ENCODE measurements around the gene TUBA1C. TPM values are rescaled to one million over a fixed set of nuclear protein-coding genes. Genes with fewer than 3 reads are reported as not detected.

TUBA1C gene
- total and polyA plus RNA-seq, 9 of the 15 experiments (the other 6 are each of a cell fraction or from before 2014, with no cell fraction given) = 755 to 3,012 (median 914) TPM

DNA sequence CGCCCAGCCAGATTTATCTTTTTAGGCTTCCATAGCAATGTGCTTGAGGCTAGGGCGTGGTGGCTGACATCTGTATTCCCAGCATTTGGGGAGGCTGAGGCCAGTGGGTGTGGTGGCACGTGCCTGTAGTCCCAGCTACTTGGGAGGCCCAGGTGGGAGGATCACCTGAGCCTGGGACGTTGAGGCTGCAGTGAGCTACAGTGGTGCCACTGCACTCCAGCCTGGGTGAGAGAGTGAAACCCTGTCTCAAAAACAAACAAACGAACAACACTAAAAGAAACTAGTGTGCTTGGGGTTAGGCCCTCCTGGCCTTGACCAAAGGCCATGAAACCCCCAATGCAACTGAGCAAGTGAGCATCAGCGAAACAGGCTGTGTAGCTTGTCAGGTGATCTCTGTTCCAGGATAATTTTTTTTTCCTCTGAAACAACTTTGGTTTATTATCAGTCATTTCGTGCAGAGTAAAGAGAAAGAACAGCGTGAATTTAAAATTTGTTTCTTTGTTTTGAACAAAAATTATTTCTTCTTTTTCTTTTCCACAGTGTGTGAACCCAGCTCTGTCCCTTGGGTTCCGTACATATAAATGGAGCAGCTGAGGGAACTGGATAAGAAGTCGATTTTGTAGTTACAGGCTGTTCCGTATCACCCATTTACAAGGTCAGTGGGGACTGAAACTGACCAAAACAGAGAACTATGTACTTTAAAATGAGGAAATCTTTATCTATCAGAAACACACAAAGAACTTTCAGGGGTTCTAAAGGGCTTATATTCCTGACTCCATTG is 8.8 kb upstream of the TUBA1C start (continued):
- TF ChIP-seq ZNF165 (CRISPR knock-in tag; IDR thresholded peaks at IDR 0.05; ENCODE audit: borderline replicate concordance) (no peak), TAL1 (IDR thresholded peaks at IDR 0.05) (peak; percentile 41), CBFA2T3 (IDR thresholded peaks at IDR 0.05) (peak; percentile 57; the same call in 1 of the 2 replicates), DPF2 (IDR thresholded peaks at IDR 0.05) (no peak), HCFC1 (IDR thresholded peaks at IDR 0.05; ENCODE audit: low read depth, low read length) (no peak), HDAC1 (IDR thresholded peaks at IDR 0.05) (no peak), YBX1 (IDR thresholded peaks at IDR 0.05) (no peak), SMAD2 (IDR thresholded peaks at IDR 0.05; ENCODE audit: low read depth, low read length) (no peak), PYGO2 (tag; IDR thresholded peaks at IDR 0.05) (no peak), JUND (IDR thresholded peaks at IDR 0.05; ENCODE audit: borderline replicate concordance, low read depth, low read length) (peak; percentile 13; the same call in 1 of the 2 replicates), JUND (tag; IDR thresholded peaks at IDR 0.05; ENCODE audit: borderline replicate concordance, low read depth, low read length) (no peak), PTRF (tag; IDR thresholded peaks at IDR 0.05) (no peak), MYNN (IDR thresholded peaks at IDR 0.05) (no peak), MYNN (CRISPR knock-in tag; IDR thresholded peaks at IDR 0.05) (no peak), FOXA3 (CRISPR knock-in tag; conservative IDR thresholded peaks at IDR 0.05 in 1 of 2, IDR thresholded peaks at IDR 0.05 in 1 of 2) (no peak)
- TF ChIP-seq, protein P1, sequence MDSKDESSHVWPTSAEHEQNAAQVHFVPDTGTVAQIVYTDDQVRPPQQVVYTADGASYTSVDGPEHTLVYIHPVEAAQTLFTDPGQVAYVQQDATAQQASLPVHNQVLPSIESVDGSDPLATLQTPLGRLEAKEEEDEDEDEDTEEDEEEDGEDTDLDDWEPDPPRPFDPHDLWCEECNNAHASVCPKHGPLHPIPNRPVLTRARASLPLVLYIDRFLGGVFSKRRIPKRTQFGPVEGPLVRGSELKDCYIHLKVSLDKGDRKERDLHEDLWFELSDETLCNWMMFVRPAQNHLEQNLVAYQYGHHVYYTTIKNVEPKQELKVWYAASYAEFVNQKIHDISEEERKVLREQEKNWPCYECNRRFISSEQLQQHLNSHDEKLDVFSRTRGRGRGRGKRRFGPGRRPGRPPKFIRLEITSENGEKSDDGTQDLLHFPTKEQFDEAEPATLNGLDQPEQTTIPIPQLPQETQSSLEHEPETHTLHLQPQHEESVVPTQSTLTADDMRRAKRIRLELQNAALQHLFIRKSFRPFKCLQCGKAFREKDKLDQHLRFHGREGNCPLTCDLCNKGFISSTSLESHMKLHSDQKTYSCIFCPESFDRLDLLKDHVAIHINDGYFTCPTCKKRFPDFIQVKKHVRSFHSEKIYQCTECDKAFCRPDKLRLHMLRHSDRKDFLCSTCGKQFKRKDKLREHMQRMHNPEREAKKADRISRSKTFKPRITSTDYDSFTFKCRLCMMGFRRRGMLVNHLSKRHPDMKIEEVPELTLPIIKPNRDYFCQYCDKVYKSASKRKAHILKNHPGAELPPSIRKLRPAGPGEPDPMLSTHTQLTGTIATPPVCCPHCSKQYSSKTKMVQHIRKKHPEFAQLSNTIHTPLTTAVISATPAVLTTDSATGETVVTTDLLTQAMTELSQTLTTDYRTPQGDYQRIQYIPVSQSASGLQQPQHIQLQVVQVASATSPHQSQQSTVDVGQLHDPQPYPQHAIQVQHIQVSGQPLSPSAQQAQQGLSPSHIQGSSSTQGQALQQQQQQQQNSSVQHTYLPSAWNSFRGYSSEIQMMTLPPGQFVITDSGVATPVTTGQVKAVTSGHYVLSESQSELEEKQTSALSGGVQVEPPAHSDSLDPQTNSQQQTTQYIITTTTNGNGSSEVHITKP (IDR thresholded peaks at IDR 0.05; ENCODE audit: partially characterized antibody) = no peak
- TF ChIP-seq, protein P2, sequence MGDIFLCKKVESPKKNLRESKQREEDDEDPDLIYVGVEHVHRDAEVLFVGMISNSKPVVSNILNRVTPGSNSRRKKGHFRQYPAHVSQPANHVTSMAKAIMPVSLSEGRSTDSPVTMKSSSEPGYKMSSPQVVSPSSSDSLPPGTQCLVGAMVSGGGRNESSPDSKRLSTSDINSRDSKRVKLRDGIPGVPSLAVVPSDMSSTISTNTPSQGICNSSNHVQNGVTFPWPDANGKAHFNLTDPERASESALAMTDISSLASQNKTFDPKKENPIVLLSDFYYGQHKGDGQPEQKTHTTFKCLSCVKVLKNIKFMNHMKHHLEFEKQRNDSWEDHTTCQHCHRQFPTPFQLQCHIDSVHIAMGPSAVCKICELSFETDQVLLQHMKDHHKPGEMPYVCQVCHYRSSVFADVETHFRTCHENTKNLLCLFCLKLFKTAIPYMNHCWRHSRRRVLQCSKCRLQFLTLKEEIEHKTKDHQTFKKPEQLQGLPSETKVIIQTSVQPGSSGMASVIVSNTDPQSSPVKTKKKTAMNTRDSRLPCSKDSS (IDR thresholded peaks at IDR 0.05; ENCODE audit: low read depth, partially characterized antibody) = no peak
- TF ChIP-seq, protein P3, sequence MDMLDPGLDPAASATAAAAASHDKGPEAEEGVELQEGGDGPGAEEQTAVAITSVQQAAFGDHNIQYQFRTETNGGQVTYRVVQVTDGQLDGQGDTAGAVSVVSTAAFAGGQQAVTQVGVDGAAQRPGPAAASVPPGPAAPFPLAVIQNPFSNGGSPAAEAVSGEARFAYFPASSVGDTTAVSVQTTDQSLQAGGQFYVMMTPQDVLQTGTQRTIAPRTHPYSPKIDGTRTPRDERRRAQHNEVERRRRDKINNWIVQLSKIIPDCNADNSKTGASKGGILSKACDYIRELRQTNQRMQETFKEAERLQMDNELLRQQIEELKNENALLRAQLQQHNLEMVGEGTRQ (CRISPR knock-in tag; IDR thresholded peaks at IDR 0.05) = no peak
- TF ChIP-seq, protein P4, sequence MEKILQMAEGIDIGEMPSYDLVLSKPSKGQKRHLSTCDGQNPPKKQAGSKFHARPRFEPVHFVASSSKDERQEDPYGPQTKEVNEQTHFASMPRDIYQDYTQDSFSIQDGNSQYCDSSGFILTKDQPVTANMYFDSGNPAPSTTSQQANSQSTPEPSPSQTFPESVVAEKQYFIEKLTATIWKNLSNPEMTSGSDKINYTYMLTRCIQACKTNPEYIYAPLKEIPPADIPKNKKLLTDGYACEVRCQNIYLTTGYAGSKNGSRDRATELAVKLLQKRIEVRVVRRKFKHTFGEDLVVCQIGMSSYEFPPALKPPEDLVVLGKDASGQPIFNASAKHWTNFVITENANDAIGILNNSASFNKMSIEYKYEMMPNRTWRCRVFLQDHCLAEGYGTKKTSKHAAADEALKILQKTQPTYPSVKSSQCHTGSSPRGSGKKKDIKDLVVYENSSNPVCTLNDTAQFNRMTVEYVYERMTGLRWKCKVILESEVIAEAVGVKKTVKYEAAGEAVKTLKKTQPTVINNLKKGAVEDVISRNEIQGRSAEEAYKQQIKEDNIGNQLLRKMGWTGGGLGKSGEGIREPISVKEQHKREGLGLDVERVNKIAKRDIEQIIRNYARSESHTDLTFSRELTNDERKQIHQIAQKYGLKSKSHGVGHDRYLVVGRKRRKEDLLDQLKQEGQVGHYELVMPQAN (IDR thresholded peaks at IDR 0.05; ENCODE audit: borderline replicate concordance) = no peak

Measured in K562 (cell line).